T-helper 2 cell treated with Interferon-gamma antibody and Interleukin-4, amounts not matched to agents 5 μg/mL and 100 μg/mL, for 36 hours (primary cell): Measurements from ENCODE around the gene MAGEF1.
A peak's percentile ranks its signal among the peaks of the same experiment; 100 is the strongest.

Source experiments
- DNase-seq: peaks from one replicate; pipeline ENCODE4 v3.0.0; 2021; ENCODE audit warnings: low spot score
- H3K27ac Mint-ChIP-seq: one replicate; pipeline ENCODE4 v1.8.0; 2021; ENCODE audit warnings: mild to moderate bottlenecking, mixed read lengths
- H3K27me3 Mint-ChIP-seq: one replicate; pipeline ENCODE4 v1.8.0; 2021; ENCODE audit warnings: low read depth, mixed read lengths
- H3K36me3 Mint-ChIP-seq: one replicate; pipeline ENCODE4 v1.8.0; 2021; ENCODE audit warnings: low read depth, mixed read lengths
- H3K4me1 Mint-ChIP-seq: one replicate; pipeline ENCODE4 v1.8.0; 2021; ENCODE audit warnings: low read depth, mixed read lengths
- H3K4me3 Mint-ChIP-seq: one replicate; pipeline ENCODE4 v1.8.0; 2022; ENCODE audit warnings: mild to moderate bottlenecking, moderate library complexity, mixed read lengths
- H3K9me3 Mint-ChIP-seq: one replicate; pipeline ENCODE4 v1.8.0; 2021; ENCODE audit warnings: mixed read lengths

MAGEF1 gene

GRCh38 chr3:184719709-184720108 is 7.8 kb upstream of the MAGEF1 start:
- no peak for DNase-seq
- no peaks in the 10 kb centered on the region for H3K36me3 Mint-ChIP-seq
- H3K27ac Mint-ChIP-seq: no peak overlapping the region
- H3K27me3 Mint-ChIP-seq: peaks cover 19% of the 10 kb centered on the region
- H3K4me1 Mint-ChIP-seq: no peaks in the 10 kb centered on the region
- no peak overlapping the region for H3K4me3 Mint-ChIP-seq
- H3K9me3 Mint-ChIP-seq: no peaks in the 10 kb centered on the region

- Mint-ChIP-seq H3K36me3 (no peaks in the 10 kb centered on the region), H3K27me3 (peaks cover 17% of the 10 kb centered on the region), H3K9me3 (no peaks in the 10 kb centered on the region), H3K27ac (no peak overlapping the region), H3K4me3 (no peak overlapping the region), H3K4me1 (no peaks in the 10 kb centered on the region)
- DNase-seq: no peak
These were observed 6.6 kb upstream of the MAGEF1 start for GRCh38 chr3:184718431-184718830.

GRCh38 chr3:184717399-184717983 is 5.6 kb upstream of the MAGEF1 start:
- H3K9me3 Mint-ChIP-seq: no peaks in the 10 kb centered on the region
- peaks cover 20% of the 10 kb centered on the region for H3K27me3 Mint-ChIP-seq
- DNase-seq: no peak
- H3K36me3 Mint-ChIP-seq: no peaks in the 10 kb centered on the region
- no peak overlapping the region for H3K27ac Mint-ChIP-seq
- peaks cover 5% of the 10 kb centered on the region for H3K4me1 Mint-ChIP-seq
- H3K4me3 Mint-ChIP-seq: no peak overlapping the region

GRCh38 chr3:184716622-184717398 is 4.9 kb upstream of the MAGEF1 start:
- Mint-ChIP-seq H3K9me3 (no peaks in the 10 kb centered on the region), H3K27me3 (peaks cover 23% of the 10 kb centered on the region), H3K4me3 (no peak overlapping the region), H3K27ac (no peak overlapping the region), H3K4me1 (peaks cover 10% of the 10 kb centered on the region), H3K36me3 (no peaks in the 10 kb centered on the region)
- no peak for DNase-seq

GRCh38 chr3:184715943-184716621 is 4.2 kb upstream of the MAGEF1 start:
- H3K27ac Mint-ChIP-seq: no peak overlapping the region
- H3K36me3 Mint-ChIP-seq: peaks cover under 1% of the 10 kb centered on the region
- H3K9me3 Mint-ChIP-seq: no peaks in the 10 kb centered on the region
- peaks cover 21% of the 10 kb centered on the region for H3K27me3 Mint-ChIP-seq
- peaks cover 12% of the 10 kb centered on the region for H3K4me1 Mint-ChIP-seq
- no peak overlapping the region for H3K4me3 Mint-ChIP-seq
- no peak for DNase-seq

GRCh38 chr3:184713521-184713920 is 1.7 kb upstream of the MAGEF1 start:
- no peak overlapping the region for H3K27ac Mint-ChIP-seq

GRCh38 chr3:184713040-184713355 is 1.1 kb upstream of the MAGEF1 start:
- Mint-ChIP-seq H3K27me3 (peaks cover 19% of the 10 kb centered on the region), H3K4me1 (peaks cover 23% of the 10 kb centered on the region), H3K36me3 (peaks cover 22% of the 10 kb centered on the region), H3K27ac (peak overlapping the region; percentile 71), H3K9me3 (peaks cover 3% of the 10 kb centered on the region), H3K4me3 (peak overlapping the region; percentile 9)
- no peak for DNase-seq

More at GRCh38 chr3:184713521-184713920, 1.7 kb upstream of the MAGEF1 start:
- peaks cover 23% of the 10 kb centered on the region for H3K4me1 Mint-ChIP-seq
- no peak overlapping the region for H3K4me3 Mint-ChIP-seq
- peaks cover 21% of the 10 kb centered on the region for H3K27me3 Mint-ChIP-seq
- H3K36me3 Mint-ChIP-seq: peaks cover 18% of the 10 kb centered on the region
- peaks cover 3% of the 10 kb centered on the region for H3K9me3 Mint-ChIP-seq
- DNase-seq: no peak

GRCh38 chr3:184712248-184713039 is 580 bp upstream of the MAGEF1 start:
- H3K36me3 Mint-ChIP-seq: peaks cover 25% of the 10 kb centered on the region
- peak overlapping the region; percentile 94 for H3K4me3 Mint-ChIP-seq
- peaks cover 23% of the 10 kb centered on the region for H3K4me1 Mint-ChIP-seq
- H3K9me3 Mint-ChIP-seq: peaks cover 6% of the 10 kb centered on the region
- peaks cover 16% of the 10 kb centered on the region for H3K27me3 Mint-ChIP-seq
- peak overlapping the region; percentile 45 for H3K27ac Mint-ChIP-seq
- DNase-seq: no peak

- peak; percentile 40 for DNase-seq
- Mint-ChIP-seq H3K27ac (peak overlapping the region; percentile 83), H3K27me3 (peaks cover 16% of the 10 kb centered on the region), H3K36me3 (peaks cover 31% of the 10 kb centered on the region), H3K9me3 (peaks cover 19% of the 10 kb centered on the region), H3K4me1 (peaks cover 23% of the 10 kb centered on the region), H3K4me3 (peak overlapping the region; percentile 94)
These were observed 883 bp downstream of the MAGEF1 start for GRCh38 chr3:184710870-184711492.

GRCh38 chr3:184703657-184704056 is 8.2 kb downstream of the MAGEF1 start:
- no peaks in the 10 kb centered on the region for H3K4me1 Mint-ChIP-seq
- no peak overlapping the region for H3K4me3 Mint-ChIP-seq
- peaks cover 33% of the 10 kb centered on the region for H3K9me3 Mint-ChIP-seq
- H3K27ac Mint-ChIP-seq: no peak overlapping the region
- peaks cover 7% of the 10 kb centered on the region for H3K27me3 Mint-ChIP-seq
- peaks cover 13% of the 10 kb centered on the region for H3K36me3 Mint-ChIP-seq
- DNase-seq: no peak

- DNase-seq: no peak
- Mint-ChIP-seq H3K36me3 (no peaks in the 10 kb centered on the region), H3K4me3 (no peak overlapping the region), H3K27me3 (peaks cover 10% of the 10 kb centered on the region), H3K9me3 (peaks cover 17% of the 10 kb centered on the region), H3K4me1 (no peaks in the 10 kb centered on the region), H3K27ac (no peak overlapping the region)
These were observed 11.1 kb downstream of the MAGEF1 start for GRCh38 chr3:184700759-184701158.

- no peak overlapping the region for H3K4me3 Mint-ChIP-seq
- no peaks in the 10 kb centered on the region for H3K36me3 Mint-ChIP-seq
- H3K4me1 Mint-ChIP-seq: no peaks in the 10 kb centered on the region
- H3K9me3 Mint-ChIP-seq: peaks cover 12% of the 10 kb centered on the region
- no peak overlapping the region for H3K27ac Mint-ChIP-seq
- DNase-seq: no peak
- peaks cover 19% of the 10 kb centered on the region for H3K27me3 Mint-ChIP-seq
These were observed 14.0 kb downstream of the MAGEF1 start for GRCh38 chr3:184697845-184698244.

GRCh38 chr3:184696697-184697096 is 15.2 kb downstream of the MAGEF1 start:
- no peak overlapping the region for H3K4me3 Mint-ChIP-seq
- H3K27me3 Mint-ChIP-seq: peaks cover 19% of the 10 kb centered on the region
- H3K27ac Mint-ChIP-seq: no peak overlapping the region

More at GRCh38 chr3:184696697-184697096, 15.2 kb downstream of the MAGEF1 start:
- no peak for DNase-seq
- H3K36me3 Mint-ChIP-seq: no peaks in the 10 kb centered on the region
- peaks cover 12% of the 10 kb centered on the region for H3K9me3 Mint-ChIP-seq
- H3K4me1 Mint-ChIP-seq: no peaks in the 10 kb centered on the region
